Stomach (tissue), 9 donors: Measurements from ENCODE around the gene EXOG. TPM values are rescaled to one million over a fixed set of nuclear protein-coding genes. Genes with fewer than 3 reads are reported as not detected.

ENCODE experiments used
- DNase-seq, 2 donors: peaks; one replicate each; pipeline versions ENCODE4 v3.0.0 to v3.0.0-alpha.2; 2013 to 2019
- H3K27ac ChIP-seq, 5 donors: fragments of 200-600 bp in 4 of 5; sonication (generic) in 4 of 5; one replicate each; pipeline ENCODE4 v1.5.1; 2013 to 2019; ENCODE audit warnings: mild to moderate bottlenecking in 1 of 5, moderate library complexity in 1 of 5
- H3K27me3 ChIP-seq, 3 donors: fragments of 200-600 bp; sonication (generic); one replicate each; pipeline ENCODE4 v1.5.1; 2017 to 2019; ENCODE audit warnings: mixed run types in 1 of 3
- H3K36me3 ChIP-seq, 4 donors: fragments of 200-600 bp; sonication (generic); 1 replicate in 3 of 4; 2 replicates in 1 of 4; pipeline ENCODE4 v1.5.1; 2016 to 2019
- H3K4me1 ChIP-seq, 4 donors: fragments of 200-600 bp; sonication (generic); one replicate each; pipeline ENCODE4 v1.5.1; 2016 to 2019
- H3K4me3 ChIP-seq, 4 donors: fragments of 200-600 bp; sonication (generic) in 3 of 4; one replicate each; pipeline ENCODE4 v1.5.1; 2016 to 2019; ENCODE audit warnings: mild to moderate bottlenecking in 1 of 4
- H3K9me3 ChIP-seq, 4 donors: fragments of 200-600 bp; sonication (generic); one replicate each; pipeline ENCODE4 v1.5.1; 2016 to 2019
- EP300 ChIP-seq: sonication (generic); formaldehyde crosslinking; IDR thresholded peaks from one replicate; pipeline ENCODE4 v1.6.1; 2017; ENCODE audit warnings: antibody characterized with exemption
- POLR2A ChIP-seq, 4 donors: fragments of 450-650 bp; IDR thresholded peaks; one replicate each; pipeline ENCODE4 v1.6.1; 2016; ENCODE audit warnings: antibody characterized with exemption in 4 of 4, control low read depth in 2 of 4, mild to moderate bottlenecking in 1 of 4, moderate library complexity in 1 of 4
- POLR2AphosphoS5 ChIP-seq, 3 donors: sonication (generic); formaldehyde crosslinking; IDR thresholded peaks; one replicate each; pipeline ENCODE4 v1.6.1; 2016; ENCODE audit warnings: antibody characterized with exemption in 3 of 3
- WGBS, 5 donors: extraction: QIAGEN DNeasy Blood & Tissue Kit in 3 of 5; methylation state at CpG; one replicate each; pipeline versions ENCODE4 v1.1.5 to v1.1.7; 2013 to 2018; 5-methylcytosine and 5-hydroxymethylcytosine counted together
- intact Hi-C: fragments of 100-400 bp; cut with DNase I; formaldehyde crosslinking; loops from one replicate; pipeline ENCODE4 v1.15.1; 2023; ENCODE audit warnings: low total_unique reads
- polyA plus RNA-seq, 3 donors: library from polyadenylated mRNA; stranded (reverse); fragments of 200-250 nt; gene quantifications; one replicate each; pipeline ENCODE4 v1.2.3, GENCODE V29; 2013
- total RNA-seq, 5 donors: library from RNA; depleted of rRNA; stranded (reverse); fragments of >200 nt; gene quantifications; one replicate each; pipeline versions ENCODE4 v1.1.0 to v1.2.3, GENCODE V29; 2014 to 2016
- TF ChIP-seq, protein P1 (sequence below), 7 experiments: fragments of 450-650 bp in 4 of 7; fragments of 200-600 bp in 3 of 7; sonication (generic) in 3 of 7; IDR thresholded peaks; one replicate each; pipeline ENCODE4 v1.5.1; 2016 to 2019; ENCODE audit warnings: antibody characterized with exemption in 7 of 7, control low read depth in 2 of 7, mild to moderate bottlenecking in 1 of 7
- donor health status: healthy with polysubstance abuse.
- donor health status: Bipolar disorder and iron deficiency.
- donor health status: healthy.

EXOG gene
- total and polyA plus RNA-seq, 8 donors = 2.4 to 202 (median 4.3) TPM; not detected in 1

DNA sequence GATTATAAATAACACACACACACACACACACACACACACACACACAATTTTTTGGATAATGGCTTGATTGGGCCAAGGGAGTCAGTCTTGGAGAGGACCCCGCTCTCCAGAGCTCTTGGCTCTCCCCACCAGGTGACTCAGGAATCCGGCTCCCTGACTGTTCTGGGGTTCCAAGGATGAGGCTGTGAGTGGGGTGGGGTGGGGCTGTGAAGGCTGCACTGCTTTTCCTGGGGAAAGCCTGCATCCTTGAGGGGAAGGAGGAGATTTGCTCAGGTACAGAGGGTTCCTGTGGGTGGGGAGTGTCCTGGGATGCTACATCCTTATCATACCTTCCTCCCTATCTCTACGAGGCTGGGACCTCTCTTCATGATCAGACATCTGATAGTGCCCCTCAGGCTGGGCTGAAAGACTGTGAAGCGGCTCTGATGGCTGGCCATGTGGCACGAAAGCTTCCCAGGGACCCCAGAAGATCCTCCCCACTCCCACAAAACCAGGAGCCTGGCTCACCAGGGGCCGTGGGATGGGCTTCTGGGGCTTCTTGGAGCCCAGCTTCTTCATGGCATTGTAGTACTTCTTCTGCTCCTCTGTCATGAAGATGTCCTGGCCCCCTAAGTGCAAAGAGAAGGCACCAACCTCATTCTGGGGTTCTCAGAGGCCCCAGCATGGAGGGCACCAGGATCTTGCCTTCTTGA lies 59.2 kb downstream of the EXOG start:
- Histone ChIP-seq H3K27ac (no peak overlapping the region), H3K4me1 (no peaks in the 10 kb centered on the region), H3K4me3 (no peak overlapping the region), H3K9me3 (peaks cover 0 to 9% (median 8%) of the 10 kb centered on the region in 4 donors), H3K27me3 (no peaks in the 10 kb centered on the region), H3K36me3 (no peaks in the 10 kb centered on the region)
- TF ChIP-seq POLR2AphosphoS5 (IDR thresholded peaks at IDR 0.05) = no peak
- TF ChIP-seq POLR2A (IDR thresholded peaks at IDR 0.05) = no peak
- no peak for TF ChIP-seq EP300
- TF ChIP-seq, protein P1, sequence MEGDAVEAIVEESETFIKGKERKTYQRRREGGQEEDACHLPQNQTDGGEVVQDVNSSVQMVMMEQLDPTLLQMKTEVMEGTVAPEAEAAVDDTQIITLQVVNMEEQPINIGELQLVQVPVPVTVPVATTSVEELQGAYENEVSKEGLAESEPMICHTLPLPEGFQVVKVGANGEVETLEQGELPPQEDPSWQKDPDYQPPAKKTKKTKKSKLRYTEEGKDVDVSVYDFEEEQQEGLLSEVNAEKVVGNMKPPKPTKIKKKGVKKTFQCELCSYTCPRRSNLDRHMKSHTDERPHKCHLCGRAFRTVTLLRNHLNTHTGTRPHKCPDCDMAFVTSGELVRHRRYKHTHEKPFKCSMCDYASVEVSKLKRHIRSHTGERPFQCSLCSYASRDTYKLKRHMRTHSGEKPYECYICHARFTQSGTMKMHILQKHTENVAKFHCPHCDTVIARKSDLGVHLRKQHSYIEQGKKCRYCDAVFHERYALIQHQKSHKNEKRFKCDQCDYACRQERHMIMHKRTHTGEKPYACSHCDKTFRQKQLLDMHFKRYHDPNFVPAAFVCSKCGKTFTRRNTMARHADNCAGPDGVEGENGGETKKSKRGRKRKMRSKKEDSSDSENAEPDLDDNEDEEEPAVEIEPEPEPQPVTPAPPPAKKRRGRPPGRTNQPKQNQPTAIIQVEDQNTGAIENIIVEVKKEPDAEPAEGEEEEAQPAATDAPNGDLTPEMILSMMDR (IDR thresholded peaks at IDR 0.05) = no peak
- intact Hi-C loops = no loop called here
- WGBS, 5 donors = 76 to 85% (median 80%) methylated on average over 5 to 6 of the region's 6 CpGs
- no peak for DNase-seq

DNA sequence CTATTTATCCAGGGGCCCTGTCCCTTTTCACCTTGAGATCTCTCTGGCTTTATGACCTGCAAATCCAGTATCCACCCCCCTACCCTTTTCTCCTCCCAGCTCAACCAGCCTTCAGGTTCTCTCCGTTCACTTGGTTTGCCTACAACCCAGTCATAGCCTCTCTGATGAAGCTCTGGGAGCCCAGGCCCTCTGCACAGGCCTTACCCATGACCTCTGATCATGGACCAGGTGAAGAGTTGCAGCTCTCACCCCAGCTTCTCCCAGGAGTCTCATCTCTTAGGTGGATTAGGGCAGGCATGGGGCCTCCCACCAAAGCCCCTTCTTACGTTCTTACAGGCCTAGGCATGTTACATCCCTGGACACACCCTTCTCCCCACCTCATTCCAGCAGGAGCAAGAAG lies 59.8 kb downstream of the EXOG start:
- H3K4me1 ChIP-seq = no peaks in the 10 kb centered on the region
- H3K27me3 ChIP-seq = no peaks in the 10 kb centered on the region
- peaks cover 0 to 9% (median 8%) of the 10 kb centered on the region in 4 donors for H3K9me3 ChIP-seq
- WGBS, 5 donors = 87 to 100% (median 92%) methylated on average over 2 of the region's 2 CpGs
- intact Hi-C loops = no loop called here
- no peak overlapping the region for H3K27ac ChIP-seq
- TF ChIP-seq, protein P1 (IDR thresholded peaks at IDR 0.05) = no peak
- TF ChIP-seq POLR2A (IDR thresholded peaks at IDR 0.05) = no peak
- DNase-seq = no peak
- H3K36me3 ChIP-seq = no peaks in the 10 kb centered on the region
- no peak overlapping the region for H3K4me3 ChIP-seq

DNA sequence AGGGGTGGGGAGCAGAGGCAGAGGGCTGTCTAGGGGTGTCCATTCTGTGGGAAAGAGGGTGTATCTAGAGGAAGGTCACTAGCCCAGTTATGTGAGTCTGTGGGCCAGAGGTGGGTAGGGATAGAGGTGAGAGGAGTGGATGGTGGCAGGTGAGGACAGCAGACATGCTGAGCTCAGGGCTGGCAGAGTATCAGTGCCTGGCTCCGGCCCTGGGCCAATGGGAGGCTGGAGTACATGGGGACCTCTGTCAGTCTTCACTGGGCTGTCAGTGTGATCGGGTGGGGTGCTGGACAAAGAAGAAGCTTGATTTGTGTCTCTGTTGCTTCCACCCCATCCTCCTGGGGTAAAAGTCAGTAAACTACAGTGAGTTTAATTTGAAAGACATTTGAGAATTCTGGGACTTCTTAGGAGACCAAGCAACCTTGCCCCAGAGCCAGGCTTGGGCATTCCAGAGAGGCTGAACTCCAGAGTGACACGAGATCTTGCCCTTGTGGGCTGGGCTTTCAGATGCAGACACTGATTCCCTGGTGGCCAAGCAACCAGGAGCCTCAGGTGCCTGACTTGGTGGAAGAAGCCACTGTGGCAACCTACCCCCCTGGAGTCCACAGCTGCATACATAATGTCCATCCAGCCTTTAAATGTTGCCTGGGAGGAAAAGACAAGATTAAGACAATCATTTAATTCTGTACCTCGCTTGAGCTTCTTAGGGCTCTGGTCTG lies 60.7 kb downstream of the EXOG start:
- no peak overlapping the region for H3K27ac ChIP-seq
- TF ChIP-seq EP300 = no peak
- no peak for TF ChIP-seq POLR2A (IDR thresholded peaks at IDR 0.05)
- no peak for TF ChIP-seq POLR2AphosphoS5 (IDR thresholded peaks at IDR 0.05)
- TF ChIP-seq, protein P1 (IDR thresholded peaks at IDR 0.05) = no peak
- H3K4me1 ChIP-seq = no peaks in the 10 kb centered on the region
- no peaks in the 10 kb centered on the region for H3K36me3 ChIP-seq
- no peaks in the 10 kb centered on the region for H3K27me3 ChIP-seq
- intact Hi-C loops = no loop called here
- H3K9me3 ChIP-seq = peaks cover 0 to 9% (median 8%) of the 10 kb centered on the region in 4 donors
- no peak for DNase-seq
- no peak overlapping the region for H3K4me3 ChIP-seq
- WGBS, 5 donors = 75 to 88% (median 79%) methylated on average over 4 of the region's 4 CpGs

DNA sequence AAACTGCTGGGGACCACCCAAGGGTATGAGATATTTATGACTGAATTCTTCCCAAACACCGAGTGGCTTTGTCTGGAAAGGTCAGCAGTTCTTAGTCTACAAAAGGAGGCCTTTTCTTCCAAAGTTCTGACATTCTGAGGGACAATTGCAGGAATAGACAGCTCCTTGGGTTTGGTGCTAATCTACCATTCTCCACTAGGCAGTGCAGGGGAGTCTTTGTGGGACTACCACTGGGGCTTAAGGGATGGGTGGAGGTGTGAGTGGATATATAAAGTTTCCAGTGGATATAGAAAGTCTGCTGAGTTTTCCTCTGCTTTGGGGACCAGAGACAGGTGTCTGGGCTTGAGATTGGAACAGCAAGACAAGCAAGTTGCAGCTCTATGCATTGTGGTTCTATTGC lies 62.7 kb downstream of the EXOG start:
- intact Hi-C loops = no loop called here
- Histone ChIP-seq H3K27ac (no peak overlapping the region), H3K36me3 (no peaks in the 10 kb centered on the region), H3K4me1 (no peaks in the 10 kb centered on the region), H3K9me3 (peaks cover 0 to 8% (median 5%) of the 10 kb centered on the region in 4 donors), H3K4me3 (no peak overlapping the region), H3K27me3 (no peaks in the 10 kb centered on the region)
- WGBS, 5 donors = 57 to 75% (median 69%) methylated on average over 1 of the region's 1 CpG
- no peak for DNase-seq
- TF ChIP-seq EP300 = no peak
- TF ChIP-seq POLR2AphosphoS5 (IDR thresholded peaks at IDR 0.05) = no peak
- TF ChIP-seq, protein P1 (IDR thresholded peaks at IDR 0.05) = no peak
- TF ChIP-seq POLR2A (IDR thresholded peaks at IDR 0.05) = no peak
